ENCODE results near the gene ME3. TPM values are rescaled to one million over a fixed set of nuclear protein-coding genes. Genes with fewer than 3 reads are reported as not detected.

Gene ME3
- total RNA-seq, 6 experiments from 2014 or later: 1.9 to 8.5 (median 4.6) TPM

DNA sequence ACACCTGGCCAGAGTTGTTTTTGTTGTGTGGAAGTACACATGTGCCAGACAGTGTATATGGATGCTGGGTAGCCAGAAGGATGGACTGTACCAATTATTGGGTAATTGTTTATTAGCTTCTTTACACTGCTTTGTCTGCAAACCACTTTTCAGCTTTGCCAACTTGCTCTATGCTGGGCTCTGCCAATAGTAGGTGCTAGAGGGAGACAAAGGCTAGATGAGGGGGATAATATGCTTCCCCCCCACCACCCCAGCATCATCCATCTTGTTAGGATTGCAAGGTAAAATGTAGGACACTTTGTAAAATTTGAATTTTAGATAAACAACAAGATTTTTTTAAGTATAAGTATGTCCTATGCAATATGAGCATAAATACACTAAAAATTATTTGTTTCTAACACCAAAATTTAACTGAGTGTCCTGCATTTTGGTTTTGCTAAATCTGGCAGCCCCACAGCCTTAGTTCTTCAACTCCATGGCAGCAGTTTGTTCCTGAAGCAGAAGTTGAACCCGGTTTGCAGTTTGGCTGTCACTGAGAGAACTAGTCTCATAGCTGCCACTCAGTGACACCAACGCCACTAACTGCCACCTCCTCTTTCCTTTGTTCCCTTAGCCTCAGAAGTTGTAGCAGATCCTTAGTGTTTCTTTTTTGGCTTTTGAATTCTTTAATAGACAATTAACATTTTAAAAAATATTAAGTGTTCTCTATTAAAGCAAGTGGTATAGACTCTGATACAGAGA is 219.0 kb downstream of the ME3 start:
- no peaks in the 10 kb centered on the region for H3K36me3 ChIP-seq
- H3K4me1 ChIP-seq: no peaks in the 10 kb centered on the region
- intact Hi-C loops (cut with DNase I): loop anchor here in 1 of 2 donors (10.0 kb wide), 1 partner anchor 161 kb away; no protein-coding TSS in a partner anchor
- no peak for DNase-seq
- no peaks in the 10 kb centered on the region for H3K27me3 ChIP-seq
- no peaks in the 10 kb centered on the region for H3K9me3 ChIP-seq
- ATAC-seq: no peak
- no peak overlapping the region for H3K27ac ChIP-seq
- H3K4me3 ChIP-seq: no peak overlapping the region
- TF ChIP-seq, protein P1, sequence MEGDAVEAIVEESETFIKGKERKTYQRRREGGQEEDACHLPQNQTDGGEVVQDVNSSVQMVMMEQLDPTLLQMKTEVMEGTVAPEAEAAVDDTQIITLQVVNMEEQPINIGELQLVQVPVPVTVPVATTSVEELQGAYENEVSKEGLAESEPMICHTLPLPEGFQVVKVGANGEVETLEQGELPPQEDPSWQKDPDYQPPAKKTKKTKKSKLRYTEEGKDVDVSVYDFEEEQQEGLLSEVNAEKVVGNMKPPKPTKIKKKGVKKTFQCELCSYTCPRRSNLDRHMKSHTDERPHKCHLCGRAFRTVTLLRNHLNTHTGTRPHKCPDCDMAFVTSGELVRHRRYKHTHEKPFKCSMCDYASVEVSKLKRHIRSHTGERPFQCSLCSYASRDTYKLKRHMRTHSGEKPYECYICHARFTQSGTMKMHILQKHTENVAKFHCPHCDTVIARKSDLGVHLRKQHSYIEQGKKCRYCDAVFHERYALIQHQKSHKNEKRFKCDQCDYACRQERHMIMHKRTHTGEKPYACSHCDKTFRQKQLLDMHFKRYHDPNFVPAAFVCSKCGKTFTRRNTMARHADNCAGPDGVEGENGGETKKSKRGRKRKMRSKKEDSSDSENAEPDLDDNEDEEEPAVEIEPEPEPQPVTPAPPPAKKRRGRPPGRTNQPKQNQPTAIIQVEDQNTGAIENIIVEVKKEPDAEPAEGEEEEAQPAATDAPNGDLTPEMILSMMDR (IDR thresholded peaks at IDR 0.05): no peak
- TF ChIP-seq POLR2A (IDR thresholded peaks at IDR 0.05): no peak
- 75% methylated on average over 2 of the region's 2 CpGs for whole genome bisulfite sequencing (ENCODE audit: insufficient coverage, low coverage, low lambda C conversion rate, missing lambda C conversion rate)

DNA sequence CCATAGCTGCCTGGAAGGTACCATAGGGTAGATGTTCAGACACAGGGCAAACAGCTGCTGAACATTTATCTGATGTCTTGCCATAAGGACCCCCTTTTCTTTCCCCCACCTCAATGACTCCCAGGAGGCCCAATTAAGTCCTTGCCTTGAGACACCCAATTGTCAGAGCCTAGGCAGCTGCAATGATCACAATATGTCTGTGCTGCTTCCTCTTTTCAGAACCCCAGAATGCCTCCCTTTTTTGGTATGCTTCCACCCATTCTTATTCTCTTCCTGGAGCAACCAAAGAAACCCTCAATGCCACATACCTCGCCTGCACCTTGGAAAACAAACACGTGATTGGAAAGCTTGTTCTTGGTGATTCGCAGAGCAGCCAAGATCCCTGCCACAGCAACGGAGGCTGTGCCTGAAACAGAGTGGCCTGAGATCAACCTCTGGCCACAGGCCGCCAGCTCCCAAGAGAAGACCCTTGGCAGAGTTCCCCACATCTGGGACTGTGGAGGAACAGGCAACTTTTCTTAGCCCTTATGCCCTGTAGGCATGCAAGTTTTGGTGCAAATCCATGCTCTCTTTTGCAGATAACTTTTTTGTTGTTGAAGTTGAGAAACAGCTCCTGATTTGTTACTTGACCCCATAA is 222.3 kb downstream of the ME3 start:
- Histone ChIP-seq H3K27ac (no peak overlapping the region), H3K4me1 (no peaks in the 10 kb centered on the region), H3K4me3 (no peak overlapping the region), H3K9me3 (no peaks in the 10 kb centered on the region), H3K36me3 (no peaks in the 10 kb centered on the region), H3K27me3 (no peaks in the 10 kb centered on the region)
- 58% methylated on average over 3 of the region's 5 CpGs for WGBS (ENCODE audit: insufficient coverage, low coverage, low lambda C conversion rate, missing lambda C conversion rate)
- DNase-seq: no peak
- intact Hi-C loops (cut with DNase I): loop anchor here (10.0 kb wide), 2 partner anchors 165 to 365 kb away; no protein-coding TSS in a partner anchor
- TF ChIP-seq, protein P1 (IDR thresholded peaks at IDR 0.05): no peak
- no peak for TF ChIP-seq POLR2A (IDR thresholded peaks at IDR 0.05)
- no peak for ATAC-seq

DNA sequence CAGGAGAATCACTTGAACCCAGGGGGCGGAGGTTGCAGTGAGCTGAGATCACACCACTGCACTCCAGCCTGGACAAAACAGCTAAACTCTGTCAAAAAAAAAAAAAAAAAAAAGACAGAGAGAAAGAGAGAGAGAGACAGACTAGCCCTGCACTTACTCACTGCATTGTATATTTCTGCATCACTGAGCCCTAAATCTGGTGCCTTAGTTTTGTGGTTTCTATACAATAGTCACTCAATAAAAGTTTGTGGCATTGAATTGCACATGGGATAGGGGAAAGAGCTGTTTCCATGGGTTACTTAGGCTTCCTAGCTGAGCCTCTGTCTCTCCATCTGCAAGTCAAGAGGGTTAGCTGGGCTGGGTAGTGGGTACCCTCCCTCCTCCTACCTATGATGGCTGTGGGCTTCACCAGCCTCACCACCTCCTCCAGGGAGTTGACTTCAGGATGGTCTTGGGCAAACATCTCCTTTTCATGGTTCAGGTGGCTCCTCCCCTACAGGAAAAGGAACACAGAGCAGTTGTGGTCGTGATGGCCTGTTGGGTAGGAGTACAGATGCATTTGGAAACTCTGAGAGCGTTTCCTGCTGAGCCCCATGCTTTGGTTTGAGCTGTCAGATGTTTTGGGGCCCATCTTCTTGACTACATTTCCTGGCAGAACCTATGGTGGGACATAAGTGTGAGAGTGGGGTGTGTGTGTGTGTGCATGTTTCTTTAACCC is 224.5 kb downstream of the ME3 start:
- H3K36me3 ChIP-seq: no peaks in the 10 kb centered on the region
- TF ChIP-seq POLR2A (IDR thresholded peaks at IDR 0.05): no peak
- TF ChIP-seq, protein P1 (IDR thresholded peaks at IDR 0.05): no peak
- H3K4me1 ChIP-seq: no peaks in the 10 kb centered on the region
- ATAC-seq (no peak), DNase-seq (no peak)
- H3K9me3 ChIP-seq: no peaks in the 10 kb centered on the region
- 77% methylated on average over 3 of the region's 3 CpGs for WGBS (ENCODE audit: insufficient coverage, low coverage, low lambda C conversion rate, missing lambda C conversion rate)
- H3K27ac ChIP-seq: no peak overlapping the region
- H3K4me3 ChIP-seq: no peak overlapping the region
- intact Hi-C loops (cut with DNase I): loop anchor here in 1 of 2 donors (10.0 kb wide), 1 partner anchor 367 kb away; no protein-coding TSS in a partner anchor
- H3K27me3 ChIP-seq: no peaks in the 10 kb centered on the region

DNA sequence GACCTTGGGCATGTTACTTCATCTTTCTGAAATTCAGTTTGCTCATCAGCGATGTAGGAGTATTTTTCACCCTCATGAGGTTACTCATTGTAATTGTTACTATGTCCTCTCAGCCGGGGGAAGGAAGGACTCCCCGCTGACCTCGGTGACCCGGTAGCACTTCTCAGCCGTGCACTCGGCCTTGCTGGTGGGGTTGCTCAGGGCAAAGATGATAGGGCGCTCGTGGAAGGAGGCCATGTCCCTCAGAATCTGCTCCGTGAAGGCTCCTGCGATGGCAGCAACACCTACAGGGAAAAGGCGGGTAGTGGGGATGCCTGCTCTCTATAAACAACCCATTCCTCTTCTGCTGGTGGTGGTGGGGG is 225.5 kb downstream of the ME3 start:
- intact Hi-C loops (cut with DNase I): loop anchor here in 1 of 2 donors (10.0 kb wide), 1 partner anchor 368 kb away; no protein-coding TSS in a partner anchor
- Histone ChIP-seq H3K27me3 (no peaks in the 10 kb centered on the region), H3K36me3 (no peaks in the 10 kb centered on the region), H3K27ac (no peak overlapping the region), H3K4me1 (no peaks in the 10 kb centered on the region), H3K4me3 (no peak overlapping the region), H3K9me3 (no peaks in the 10 kb centered on the region)
- DNase-seq (no peak), ATAC-seq (no peak)
- no peak for TF ChIP-seq POLR2A (IDR thresholded peaks at IDR 0.05)
- 86% methylated on average over 7 of the region's 12 CpGs for WGBS (ENCODE audit: insufficient coverage, low coverage, low lambda C conversion rate, missing lambda C conversion rate)

All from right lobe of liver (tissue), 6 donors.